HL-60 (cell line): ENCODE measurements around the gene GAD2.

Experiments
- DNase-seq, 2 experiments: peaks; one replicate each; pipeline ENCODE4 v3.0.0-alpha.2; 2010 to 2020; ENCODE audit warnings: low read depth in 1 of 2, low spot score in 1 of 2
- H3K27ac ChIP-seq: fragments of 250-450 bp; sonication (Bioruptor Pico); replicated peaks from 2 replicates; pipeline ENCODE4 v1.5.1; 2020; ENCODE audit warnings: mild to moderate bottlenecking, moderate library complexity
- H3K27me3 ChIP-seq: fragments of 250-450 bp; sonication (Bioruptor Pico); 2 replicates; pipeline ENCODE4 v1.5.1; 2021; ENCODE audit warnings: mild to moderate bottlenecking, moderate library complexity; ENCODE audit not compliant: insufficient read depth, poor library complexity, severe bottlenecking
- H3K4me3 ChIP-seq: replicated peaks from 2 replicates; pipeline ENCODE4 v1.5.1; 2011; ENCODE audit warnings: mild to moderate bottlenecking, control low read depth, low read length; ENCODE audit not compliant: insufficient read depth
- CTCF ChIP-seq: IDR thresholded peaks from one replicate; pipeline ENCODE4 v1.5.1; 2011; ENCODE audit warnings: low read length, control low read depth, inconsistent platforms; ENCODE audit not compliant: insufficient read depth
- GABPA ChIP-seq: IDR thresholded peaks from 2 replicates; pipeline ENCODE4 v1.6.1; 2012; ENCODE audit warnings: low read depth
- POLR2AphosphoS5 ChIP-seq: IDR thresholded peaks from 2 replicates; pipeline ENCODE4 v1.6.1; 2012; ENCODE audit warnings: low read depth
- REST ChIP-seq: IDR thresholded peaks from 2 replicates; pipeline ENCODE4 v1.6.1; 2012; ENCODE audit warnings: low read depth; ENCODE audit not compliant: insufficient replicate concordance
- SPI1 ChIP-seq: IDR thresholded peaks from 2 replicates; pipeline ENCODE4 v1.6.1; 2012; ENCODE audit warnings: low read depth, mild to moderate bottlenecking, borderline replicate concordance

The GAD2 gene

GRCh38 chr10:26291721-26292480 is 75.3 kb downstream of the GAD2 start:
- Histone ChIP-seq H3K27me3 (peaks cover 2% of the 10 kb centered on the region), H3K27ac (no peak overlapping the region), H3K4me3 (no peak overlapping the region)
- no peak for DNase-seq
- TF ChIP-seq REST (no peak), POLR2AphosphoS5 (no peak), GABPA (no peak), SPI1 (no peak), CTCF (no peak)

GRCh38 chr10:26296360-26296759 is 79.8 kb downstream of the GAD2 start:
- TF ChIP-seq POLR2AphosphoS5 (no peak), SPI1 (no peak), REST (no peak), GABPA (no peak), CTCF (no peak)

GRCh38 chr10:26300001-26300400 is 83.4 kb downstream of the GAD2 start:
- Histone ChIP-seq H3K27ac (no peak overlapping the region), H3K4me3 (no peak overlapping the region), H3K27me3 (peaks cover 3% of the 10 kb centered on the region)
- no peak for DNase-seq
- no peak for TF ChIP-seq POLR2AphosphoS5
- TF ChIP-seq GABPA = no peak
- TF ChIP-seq SPI1 = no peak
- no peak for TF ChIP-seq CTCF
- TF ChIP-seq REST = no peak

More at GRCh38 chr10:26296360-26296759, 79.8 kb downstream of the GAD2 start:
- Histone ChIP-seq H3K4me3 (no peak overlapping the region), H3K27ac (no peak overlapping the region), H3K27me3 (peaks cover 3% of the 10 kb centered on the region)
- no peak for DNase-seq
